ENCODE results near the gene KCNQ1. TPM values are rescaled to one million over a fixed set of nuclear protein-coding genes. Genes with fewer than 3 reads are reported as not detected.

The KCNQ1 gene
- total RNA-seq, 1 experiment from 2014 or later = 10.7 TPM

DNA sequence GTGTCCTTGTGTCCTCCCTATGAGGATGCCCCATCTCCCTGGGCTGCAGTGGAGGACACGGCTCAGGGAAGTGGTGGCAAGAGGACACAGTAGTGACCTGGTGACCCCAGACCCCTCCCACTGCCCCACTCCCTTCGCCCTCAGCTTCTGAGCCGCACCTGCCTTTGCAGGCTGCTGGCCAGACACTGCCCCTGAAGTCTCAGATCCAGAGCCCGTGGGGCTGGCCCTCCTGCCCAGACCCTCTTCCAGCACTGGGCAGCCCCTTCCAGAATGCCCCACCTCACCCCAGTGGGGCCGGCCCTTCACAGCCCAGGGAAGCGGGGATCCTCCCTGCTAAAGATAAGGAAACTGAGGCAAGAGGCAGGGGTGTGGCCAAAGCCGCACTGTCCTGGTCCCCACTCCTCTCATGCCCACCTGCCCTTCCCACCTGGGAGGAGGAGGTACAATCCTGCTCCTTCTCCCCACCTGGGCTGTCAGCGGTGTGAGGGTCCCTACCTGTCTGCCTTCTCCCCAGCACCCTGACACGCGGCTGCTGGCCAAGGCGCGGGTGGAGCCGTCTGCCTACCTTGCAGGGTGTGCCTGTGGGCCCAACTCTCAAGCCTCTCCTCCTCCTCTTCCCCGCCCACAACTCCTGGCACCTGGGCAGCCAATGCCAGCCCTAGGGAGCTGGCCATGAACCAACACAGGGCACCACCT lies 17.8 kb upstream of the KCNQ1 start:
- no peaks in the 10 kb centered on the region for H3K9me3 ChIP-seq (ENCODE audit: control insufficient read depth in 1 of 2, insufficient read depth in 1 of 2, low read depth in 1 of 2, low read length in 2 of 2)
- no peaks in the 10 kb centered on the region for H3K79me2 ChIP-seq (ENCODE audit: insufficient read depth, low read length)
- no peaks in the 10 kb centered on the region for H3K27me3 ChIP-seq (ENCODE audit: insufficient read depth, low read length)
- H3K9me2 ChIP-seq (ENCODE audit: insufficient read depth) = no peaks in the 10 kb centered on the region
- ChIA-PET CTCF (interaction anchor here (0.9 to 4.4 kb wide), 4 partner anchors 105 to 465 kb away, joined by 3 to 64 read pairs (median 4); no protein-coding TSS in a partner anchor), RAD21 (ENCODE audit: low non-redundant PET in 1 of 2, low total read pairs in 2 of 2, uncharacterized antibody in 2 of 2, unreplicated experiment in 2 of 2) (interaction anchor here (1.3 to 1.7 kb wide), 2 partner anchors 104 to 105 kb away, joined by 12 to 13 read pairs; no protein-coding TSS in a partner anchor), POLR2A (no interaction called here)
- H4K20me1 ChIP-seq (ENCODE audit: insufficient read depth) = no peaks in the 10 kb centered on the region
- H3K27ac ChIP-seq (ENCODE audit: low read depth, low read length) = no peak overlapping the region
- H3K9ac ChIP-seq (ENCODE audit: low read length) = no peak overlapping the region
- no peaks in the 10 kb centered on the region for H3K36me3 ChIP-seq (ENCODE audit: control insufficient read depth in 1 of 2, insufficient read depth in 2 of 2, low read length in 2 of 2)
- intact Hi-C loops (cut with micrococcal nuclease) = no loop called here
- TF ChIP-seq ZNF274 (IDR thresholded peaks at IDR 0.05; ENCODE audit: low read depth, low read length) = no peak
- TF ChIP-seq, protein P1, sequence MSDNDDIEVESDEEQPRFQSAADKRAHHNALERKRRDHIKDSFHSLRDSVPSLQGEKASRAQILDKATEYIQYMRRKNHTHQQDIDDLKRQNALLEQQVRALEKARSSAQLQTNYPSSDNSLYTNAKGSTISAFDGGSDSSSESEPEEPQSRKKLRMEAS (IDR thresholded peaks at IDR 0.05) = no peak
- no peak for TF ChIP-seq RAD21 (IDR thresholded peaks at IDR 0.05; ENCODE audit: low read depth)
- no peak for TF ChIP-seq JUND (IDR thresholded peaks at IDR 0.05)
- no peak overlapping the region for H3K4me3 ChIP-seq (replicated peaks in 1 of 2; ENCODE audit: low read depth in 1 of 2, low read length in 2 of 2)
- ATAC-seq (no peak), DNase-seq (ENCODE audit: low read depth, low spot score) (no peak)
- H3K4me2 ChIP-seq (ENCODE audit: low read length) = no peak overlapping the region
- no TSS peak for BruUV-seq (replicated peaks)
- H2AFZ ChIP-seq (ENCODE audit: low read depth, low read length, poor library complexity, severe bottlenecking) = no peak overlapping the region
- no peaks in the 10 kb centered on the region for H3K4me1 ChIP-seq (ENCODE audit: control insufficient read depth in 1 of 2, insufficient read depth in 2 of 2, low read length in 2 of 2)

DNA sequence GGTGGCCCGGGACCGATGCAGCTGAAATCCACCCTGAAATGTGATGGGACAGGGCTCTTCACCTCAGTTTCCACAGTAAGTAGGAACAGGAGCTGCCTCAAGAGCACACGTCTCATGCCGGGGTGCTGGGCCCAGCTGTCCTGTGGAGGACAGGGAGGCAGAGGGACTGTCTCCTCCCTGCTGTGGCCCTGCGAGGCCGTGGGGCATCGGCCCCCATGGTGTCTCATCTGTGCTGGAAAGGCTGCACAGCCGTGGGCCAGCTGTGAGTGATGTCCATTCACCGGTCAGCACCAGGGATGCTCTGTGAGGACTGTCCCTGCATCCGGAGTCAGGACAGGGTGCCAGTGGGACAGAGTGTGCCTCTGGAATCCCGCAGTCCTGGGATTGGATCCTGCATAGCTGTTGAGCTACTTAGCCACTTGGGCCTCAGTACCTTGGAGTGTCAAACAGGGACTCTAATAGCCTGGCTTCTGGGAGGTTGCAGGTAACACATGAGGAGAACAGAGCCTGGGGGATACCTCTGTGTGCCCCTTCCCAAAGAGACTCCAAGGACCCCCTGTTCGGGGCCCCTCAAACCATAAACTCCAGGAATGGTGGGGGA lies 17.0 kb upstream of the KCNQ1 start:
- ChIA-PET CTCF (interaction anchor here (0.7 to 4.4 kb wide), 4 partner anchors 8 to 464 kb away, joined by 3 to 64 read pairs (median 3); no protein-coding TSS in a partner anchor), POLR2A (no interaction called here), RAD21 (ENCODE audit: low non-redundant PET in 1 of 2, low total read pairs in 2 of 2, uncharacterized antibody in 2 of 2, unreplicated experiment in 2 of 2) (interaction anchor here (1.3 to 1.7 kb wide), 2 partner anchors 103 to 104 kb away, joined by 12 to 13 read pairs; no protein-coding TSS in a partner anchor)
- no peaks in the 10 kb centered on the region for H3K9me3 ChIP-seq (ENCODE audit: control insufficient read depth in 1 of 2, insufficient read depth in 1 of 2, low read depth in 1 of 2, low read length in 2 of 2)
- no peaks in the 10 kb centered on the region for H3K79me2 ChIP-seq (ENCODE audit: insufficient read depth, low read length)
- no TSS peak for BruUV-seq (replicated peaks)
- DNase-seq (ENCODE audit: low read depth, low spot score) = no peak
- H3K27me3 ChIP-seq (ENCODE audit: insufficient read depth, low read length) = no peaks in the 10 kb centered on the region
- H3K9ac ChIP-seq (ENCODE audit: low read length) = no peak overlapping the region
- intact Hi-C loops (cut with micrococcal nuclease) = loop anchor here (1.0 kb wide), 2 partner anchors 103 to 460 kb away; no protein-coding TSS in a partner anchor
- no peak overlapping the region for H3K4me2 ChIP-seq (ENCODE audit: low read length)
- no peak overlapping the region for H2AFZ ChIP-seq (ENCODE audit: low read depth, low read length, poor library complexity, severe bottlenecking)
- H3K36me3 ChIP-seq (ENCODE audit: control insufficient read depth in 1 of 2, insufficient read depth in 2 of 2, low read length in 2 of 2) = no peaks in the 10 kb centered on the region
- peak; percentile 46 for ATAC-seq
- no peaks in the 10 kb centered on the region for H3K4me1 ChIP-seq (ENCODE audit: control insufficient read depth in 1 of 2, insufficient read depth in 2 of 2, low read length in 2 of 2)
- H3K9me2 ChIP-seq (ENCODE audit: insufficient read depth) = no peaks in the 10 kb centered on the region
- H3K27ac ChIP-seq (ENCODE audit: low read depth, low read length) = no peak overlapping the region
- H4K20me1 ChIP-seq (ENCODE audit: insufficient read depth) = no peaks in the 10 kb centered on the region
- H3K4me3 ChIP-seq (replicated peaks in 1 of 2; ENCODE audit: low read depth in 1 of 2, low read length in 2 of 2) = no peak overlapping the region
- TF ChIP-seq FOSL1 (IDR thresholded peaks at IDR 0.05; ENCODE audit: low read depth) = no peak
- no peak for TF ChIP-seq CBX3 (IDR thresholded peaks at IDR 0.05; ENCODE audit: low read depth)
- no peak for TF ChIP-seq SP1 (IDR thresholded peaks at IDR 0.05; ENCODE audit: low read depth)
- TF ChIP-seq TCF7L2 (IDR thresholded peaks at IDR 0.05; ENCODE audit: borderline replicate concordance, extremely low read depth, insufficient read depth, insufficient read length) = no peak
- TF ChIP-seq, protein P2, sequence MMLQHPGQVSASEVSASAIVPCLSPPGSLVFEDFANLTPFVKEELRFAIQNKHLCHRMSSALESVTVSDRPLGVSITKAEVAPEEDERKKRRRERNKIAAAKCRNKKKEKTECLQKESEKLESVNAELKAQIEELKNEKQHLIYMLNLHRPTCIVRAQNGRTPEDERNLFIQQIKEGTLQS (IDR thresholded peaks at IDR 0.05) = no peak
- no peak for TF ChIP-seq ZNF274 (IDR thresholded peaks at IDR 0.05; ENCODE audit: low read depth, low read length)
- TF ChIP-seq, protein P3, sequence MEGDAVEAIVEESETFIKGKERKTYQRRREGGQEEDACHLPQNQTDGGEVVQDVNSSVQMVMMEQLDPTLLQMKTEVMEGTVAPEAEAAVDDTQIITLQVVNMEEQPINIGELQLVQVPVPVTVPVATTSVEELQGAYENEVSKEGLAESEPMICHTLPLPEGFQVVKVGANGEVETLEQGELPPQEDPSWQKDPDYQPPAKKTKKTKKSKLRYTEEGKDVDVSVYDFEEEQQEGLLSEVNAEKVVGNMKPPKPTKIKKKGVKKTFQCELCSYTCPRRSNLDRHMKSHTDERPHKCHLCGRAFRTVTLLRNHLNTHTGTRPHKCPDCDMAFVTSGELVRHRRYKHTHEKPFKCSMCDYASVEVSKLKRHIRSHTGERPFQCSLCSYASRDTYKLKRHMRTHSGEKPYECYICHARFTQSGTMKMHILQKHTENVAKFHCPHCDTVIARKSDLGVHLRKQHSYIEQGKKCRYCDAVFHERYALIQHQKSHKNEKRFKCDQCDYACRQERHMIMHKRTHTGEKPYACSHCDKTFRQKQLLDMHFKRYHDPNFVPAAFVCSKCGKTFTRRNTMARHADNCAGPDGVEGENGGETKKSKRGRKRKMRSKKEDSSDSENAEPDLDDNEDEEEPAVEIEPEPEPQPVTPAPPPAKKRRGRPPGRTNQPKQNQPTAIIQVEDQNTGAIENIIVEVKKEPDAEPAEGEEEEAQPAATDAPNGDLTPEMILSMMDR (IDR thresholded peaks at IDR 0.05 in 2 of 3, conservative IDR thresholded peaks at IDR 0.05 in 1 of 3; ENCODE audit: borderline replicate concordance in 1 of 3, insufficient read depth in 1 of 3, low read depth in 2 of 3, low read length in 2 of 3) = no peak
- TF ChIP-seq POLR2AphosphoS5 (IDR thresholded peaks at IDR 0.05; ENCODE audit: low read depth, low read length) = no peak
- no peak for TF ChIP-seq SIN3A (IDR thresholded peaks at IDR 0.05; ENCODE audit: low read depth)
- TF ChIP-seq, protein P4, sequence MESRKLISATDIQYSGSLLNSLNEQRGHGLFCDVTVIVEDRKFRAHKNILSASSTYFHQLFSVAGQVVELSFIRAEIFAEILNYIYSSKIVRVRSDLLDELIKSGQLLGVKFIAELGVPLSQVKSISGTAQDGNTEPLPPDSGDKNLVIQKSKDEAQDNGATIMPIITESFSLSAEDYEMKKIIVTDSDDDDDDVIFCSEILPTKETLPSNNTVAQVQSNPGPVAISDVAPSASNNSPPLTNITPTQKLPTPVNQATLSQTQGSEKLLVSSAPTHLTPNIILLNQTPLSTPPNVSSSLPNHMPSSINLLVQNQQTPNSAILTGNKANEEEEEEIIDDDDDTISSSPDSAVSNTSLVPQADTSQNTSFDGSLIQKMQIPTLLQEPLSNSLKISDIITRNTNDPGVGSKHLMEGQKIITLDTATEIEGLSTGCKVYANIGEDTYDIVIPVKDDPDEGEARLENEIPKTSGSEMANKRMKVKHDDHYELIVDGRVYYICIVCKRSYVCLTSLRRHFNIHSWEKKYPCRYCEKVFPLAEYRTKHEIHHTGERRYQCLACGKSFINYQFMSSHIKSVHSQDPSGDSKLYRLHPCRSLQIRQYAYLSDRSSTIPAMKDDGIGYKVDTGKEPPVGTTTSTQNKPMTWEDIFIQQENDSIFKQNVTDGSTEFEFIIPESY (IDR thresholded peaks at IDR 0.05; ENCODE audit: extremely low read depth, insufficient replicate concordance, low read length) = no peak
- TF ChIP-seq ELF1 (IDR thresholded peaks at IDR 0.05; ENCODE audit: borderline replicate concordance, low read depth) = no peak
- no peak for TF ChIP-seq ZFX (IDR thresholded peaks at IDR 0.05)
